Measurements from ENCODE around the gene HORMAD2. TPM values are rescaled to one million over a fixed set of nuclear protein-coding genes. Genes with fewer than 3 reads are reported as not detected.

The HORMAD2 gene, protein sequence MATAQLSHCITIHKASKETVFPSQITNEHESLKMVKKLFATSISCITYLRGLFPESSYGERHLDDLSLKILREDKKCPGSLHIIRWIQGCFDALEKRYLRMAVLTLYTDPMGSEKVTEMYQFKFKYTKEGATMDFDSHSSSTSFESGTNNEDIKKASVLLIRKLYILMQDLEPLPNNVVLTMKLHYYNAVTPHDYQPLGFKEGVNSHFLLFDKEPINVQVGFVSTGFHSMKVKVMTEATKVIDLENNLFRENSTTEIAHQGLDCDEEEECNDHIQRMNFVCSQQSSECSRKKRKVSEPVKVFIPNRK
- total RNA-seq (2014; rRNA removed; shearing (Covaris generic)) (not detected in 2 replicates), polyA plus RNA-seq (2016; fragmentation: Nextera tagmentation; extraction: Ambion mirVana) (not detected in 2 replicates)

DNA sequence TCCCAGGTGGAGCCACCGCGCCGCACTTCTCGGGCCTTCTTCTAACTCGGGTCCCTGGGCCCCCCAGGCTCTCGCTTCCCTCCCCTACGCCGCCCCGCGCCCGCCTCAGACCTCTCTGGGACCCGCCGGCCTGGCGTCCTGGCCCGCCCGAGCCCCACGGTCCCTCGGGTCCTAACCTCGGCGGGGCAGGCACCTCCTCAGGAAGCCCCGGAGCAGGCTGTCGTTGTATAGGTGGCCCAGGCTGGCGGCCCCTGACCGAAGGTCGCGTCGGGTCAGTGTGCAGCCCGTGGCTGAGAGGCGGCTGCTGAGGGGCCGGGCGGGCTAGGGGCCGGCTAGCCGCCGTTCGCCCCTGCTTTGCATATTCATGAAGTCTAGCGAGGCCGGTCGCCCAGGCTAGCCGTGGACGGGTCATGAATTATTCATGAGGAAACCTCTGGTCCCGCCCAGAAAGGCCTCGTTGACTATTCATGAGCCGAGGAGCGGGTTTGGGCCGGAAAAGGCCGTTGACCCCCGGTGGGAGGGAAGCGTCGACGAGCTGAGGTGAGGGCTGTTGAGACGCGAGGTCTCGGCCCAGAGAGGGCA lies at the start of gene HORMAD2:
Gene HORMAD2 (plus strand): TSS at position 513 of the 582 bp plus-strand sequence. CDS start 13,489 bp downstream, outside the sequence.
- H3K36me3 ChIP-seq (ENCODE audit: low read depth): no peaks in the 10 kb centered on the region
- peak within 1 kb of the TSS; percentile 40; the same call in 1 of the 2 replicates for H3K9ac ChIP-seq
- WGBS, 2 experiments (ENCODE audit: low coverage in 1 of 2, low lambda C conversion rate in 2 of 2, missing lambda C conversion rate in 2 of 2): 34 to 35% methylated on average over 49 to 53 of the region's 53 CpGs
- peaks cover 22% of the 10 kb centered on the region for H3K27me3 ChIP-seq (replicated peaks; ENCODE audit: insufficient read depth)
- TF ChIP-seq EZH2 (IDR thresholded peaks at IDR 0.05; ENCODE audit: insufficient read depth, poor library complexity, severe bottlenecking) (no peak), EZH2phosphoT487 (IDR thresholded peaks at IDR 0.05; ENCODE audit: insufficient read depth, low read depth) (no peak)
- DNase-seq: peak; percentile 50
- in situ Hi-C loops (cut with MboI): loop anchor here (25.0 kb wide), 1 partner anchor 693 kb away; the partner anchor contains the start of gene AP1B1
- no peaks in the 10 kb centered on the region for H3K9me2 ChIP-seq (ENCODE audit: insufficient read depth)
- H3K9me3 ChIP-seq (ENCODE audit: low read depth): no peaks in the 10 kb centered on the region
- H2AFZ ChIP-seq: peak within 1 kb of the TSS; percentile 68
- no peak within 1 kb of the TSS for H3K4me2 ChIP-seq (ENCODE audit: unreplicated experiment)
- no peaks in the 10 kb centered on the region for H3K4me1 ChIP-seq (ENCODE audit: insufficient read depth)
- H3K79me2 ChIP-seq (ENCODE audit: insufficient read depth): no peaks in the 10 kb centered on the region
- H3F3A ChIP-seq (ENCODE audit: insufficient read depth): no peaks in the 10 kb centered on the region
- peak within 1 kb of the TSS; percentile 39; the same call in 1 of the 2 replicates for H3K4me3 ChIP-seq
- H4K20me1 ChIP-seq (ENCODE audit: insufficient read depth): no peaks in the 10 kb centered on the region
- H3K27ac ChIP-seq: no peak within 1 kb of the TSS

DNA sequence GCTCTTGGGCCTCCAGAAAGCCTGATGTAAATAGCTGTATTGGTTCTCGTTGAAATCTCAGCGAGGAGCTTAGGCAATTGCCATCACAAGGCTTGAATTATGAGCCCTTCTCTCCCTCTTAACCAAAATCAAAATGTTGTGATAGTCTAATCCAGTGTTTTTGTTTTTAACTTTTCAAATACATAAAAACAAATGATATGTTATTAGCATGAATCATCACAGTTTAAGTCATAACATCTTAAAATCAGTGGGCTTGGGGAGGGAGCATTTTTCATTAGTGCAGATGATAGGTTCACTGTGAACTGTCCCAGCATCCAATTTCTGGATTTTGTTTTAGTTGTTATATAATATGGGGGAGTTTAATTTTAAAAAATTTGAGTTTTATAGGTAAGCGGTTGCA lies 48.9 kb upstream of the HORMAD2 start:
- 90 to 96% methylated on average over 3 of the region's 3 CpGs for WGBS, 2 experiments (ENCODE audit: low coverage in 1 of 2, low lambda C conversion rate in 2 of 2, missing lambda C conversion rate in 2 of 2)
- Histone ChIP-seq H3K4me2 (ENCODE audit: unreplicated experiment) (no peak overlapping the region), H3K79me2 (ENCODE audit: insufficient read depth) (no peaks in the 10 kb centered on the region), H3K36me3 (ENCODE audit: low read depth) (peaks cover 13% of the 10 kb centered on the region; the same call in 1 of the 2 replicates), H2AFZ (no peak overlapping the region), H3K9ac (no peak overlapping the region), H3K4me1 (ENCODE audit: insufficient read depth) (peaks cover 2% of the 10 kb centered on the region), H3K9me2 (ENCODE audit: insufficient read depth) (no peaks in the 10 kb centered on the region), H3F3A (ENCODE audit: insufficient read depth) (no peaks in the 10 kb centered on the region), H3K27ac (no peak overlapping the region), H3K9me3 (ENCODE audit: low read depth) (no peaks in the 10 kb centered on the region), H4K20me1 (ENCODE audit: insufficient read depth) (no peaks in the 10 kb centered on the region), H3K27me3 (replicated peaks; ENCODE audit: insufficient read depth) (no peaks in the 10 kb centered on the region), H3K4me3 (no peak overlapping the region)
- TF ChIP-seq EZH2phosphoT487 (IDR thresholded peaks at IDR 0.05; ENCODE audit: insufficient read depth, low read depth) (no peak), EZH2 (IDR thresholded peaks at IDR 0.05; ENCODE audit: insufficient read depth, poor library complexity, severe bottlenecking) (no peak)
- no peak for DNase-seq
- in situ Hi-C loops (cut with MboI): no loop called here

DNA sequence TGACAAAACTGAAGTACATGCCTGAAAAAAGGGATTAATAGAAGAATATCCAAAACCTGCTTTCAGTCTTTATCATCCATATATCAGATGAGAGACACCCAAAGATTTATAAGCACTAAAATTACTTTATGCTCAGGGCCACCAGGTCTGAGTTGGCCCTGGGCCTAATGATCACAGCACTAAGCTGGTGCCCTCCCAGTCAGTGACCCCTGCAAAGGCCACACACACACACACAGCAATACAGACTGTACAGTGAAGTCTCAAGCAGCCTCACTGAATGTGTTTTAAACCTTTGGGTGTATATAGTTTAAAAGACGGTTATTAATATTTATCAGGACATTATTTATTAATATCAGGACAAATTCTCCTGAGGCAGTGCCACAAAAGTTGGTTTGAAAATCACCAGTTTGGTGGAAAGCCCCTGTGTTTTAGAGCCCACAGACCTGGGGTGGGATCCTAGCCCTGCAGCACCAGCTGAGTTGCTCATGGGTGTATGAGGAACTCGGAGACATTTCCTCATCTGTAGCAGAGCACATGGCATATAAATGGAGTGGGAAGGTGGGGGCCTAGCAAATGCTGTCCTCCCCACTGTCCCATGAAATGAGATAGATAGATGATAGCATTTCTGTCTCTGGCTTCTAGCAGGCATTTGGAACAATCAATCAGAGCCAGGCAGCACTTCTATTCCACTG lies 48.4 kb upstream of the HORMAD2 start:
- Histone ChIP-seq H4K20me1 (ENCODE audit: insufficient read depth) (no peaks in the 10 kb centered on the region), H3K9ac (no peak overlapping the region), H3F3A (ENCODE audit: insufficient read depth) (0 out of 2 replicates have a peak, but pooled peaks cover 2% of the 10 kb centered on the region), H3K27me3 (replicated peaks; ENCODE audit: insufficient read depth) (no peaks in the 10 kb centered on the region), H3K4me3 (no peak overlapping the region), H3K36me3 (ENCODE audit: low read depth) (peaks cover 8% of the 10 kb centered on the region; the same call in 1 of the 2 replicates), H3K9me2 (ENCODE audit: insufficient read depth) (no peaks in the 10 kb centered on the region), H3K27ac (no peak overlapping the region), H3K79me2 (ENCODE audit: insufficient read depth) (no peaks in the 10 kb centered on the region), H2AFZ (no peak overlapping the region), H3K4me2 (ENCODE audit: unreplicated experiment) (no peak overlapping the region), H3K9me3 (ENCODE audit: low read depth) (no peaks in the 10 kb centered on the region), H3K4me1 (ENCODE audit: insufficient read depth) (peaks cover 8% of the 10 kb centered on the region)
- WGBS, 2 experiments (ENCODE audit: low coverage in 1 of 2, low lambda C conversion rate in 2 of 2, missing lambda C conversion rate in 2 of 2): 72 to 82% methylated on average over 2 of the region's 2 CpGs
- no peak for TF ChIP-seq EZH2phosphoT487 (IDR thresholded peaks at IDR 0.05; ENCODE audit: insufficient read depth, low read depth)
- TF ChIP-seq EZH2 (IDR thresholded peaks at IDR 0.05; ENCODE audit: insufficient read depth, poor library complexity, severe bottlenecking): no peak
- DNase-seq: no peak
- in situ Hi-C loops (cut with MboI): no loop called here

DNA sequence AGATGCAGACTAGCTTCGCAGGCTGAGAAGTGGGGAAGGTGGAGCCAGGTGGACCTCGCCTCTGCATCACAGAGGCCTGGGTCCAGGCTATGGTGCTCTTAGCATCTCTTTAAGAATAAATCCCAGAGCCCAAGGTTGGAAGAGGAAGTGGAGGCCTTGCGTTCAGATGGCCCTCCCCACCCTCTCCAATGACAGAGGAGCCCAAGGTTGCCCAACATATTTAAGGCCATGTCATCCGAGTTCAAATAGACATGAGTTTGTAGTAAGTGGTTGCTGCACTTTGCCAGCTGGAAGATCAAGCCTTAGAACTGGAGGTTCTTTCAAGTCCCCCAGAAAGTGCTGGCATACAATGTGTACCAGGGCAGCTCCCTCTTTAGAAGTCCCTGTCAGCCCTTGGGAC lies 47.1 kb upstream of the HORMAD2 start:
- H3K9me3 ChIP-seq (ENCODE audit: low read depth): no peaks in the 10 kb centered on the region
- peaks cover 14% of the 10 kb centered on the region for H3K4me1 ChIP-seq (ENCODE audit: insufficient read depth)
- no peaks in the 10 kb centered on the region for H3K79me2 ChIP-seq (ENCODE audit: insufficient read depth)
- WGBS, 2 experiments (ENCODE audit: low coverage in 1 of 2, low lambda C conversion rate in 2 of 2, missing lambda C conversion rate in 2 of 2): 92 to 93% methylated on average over 4 of the region's 4 CpGs
- in situ Hi-C loops (cut with MboI): no loop called here
- no peak overlapping the region for H3K9ac ChIP-seq
- no peak overlapping the region for H3K4me2 ChIP-seq (ENCODE audit: unreplicated experiment)
- no peak overlapping the region for H2AFZ ChIP-seq
- TF ChIP-seq EZH2phosphoT487 (IDR thresholded peaks at IDR 0.05; ENCODE audit: insufficient read depth, low read depth) (no peak), EZH2 (IDR thresholded peaks at IDR 0.05; ENCODE audit: insufficient read depth, poor library complexity, severe bottlenecking) (no peak)
- H3K9me2 ChIP-seq (ENCODE audit: insufficient read depth): no peaks in the 10 kb centered on the region
- H4K20me1 ChIP-seq (ENCODE audit: insufficient read depth): no peaks in the 10 kb centered on the region
- H3K4me3 ChIP-seq: no peak overlapping the region
- no peak overlapping the region for H3K27ac ChIP-seq
- no peaks in the 10 kb centered on the region for H3K27me3 ChIP-seq (replicated peaks; ENCODE audit: insufficient read depth)
- H3F3A ChIP-seq (ENCODE audit: insufficient read depth): peaks cover 14% of the 10 kb centered on the region
- DNase-seq: no peak
- no peaks in the 10 kb centered on the region for H3K36me3 ChIP-seq (ENCODE audit: low read depth)
